ENCODE results near the gene VGLL1. TPM values are rescaled to one million over a fixed set of nuclear protein-coding genes. Genes with fewer than 3 reads are reported as not detected.

The VGLL1 gene

DNA sequence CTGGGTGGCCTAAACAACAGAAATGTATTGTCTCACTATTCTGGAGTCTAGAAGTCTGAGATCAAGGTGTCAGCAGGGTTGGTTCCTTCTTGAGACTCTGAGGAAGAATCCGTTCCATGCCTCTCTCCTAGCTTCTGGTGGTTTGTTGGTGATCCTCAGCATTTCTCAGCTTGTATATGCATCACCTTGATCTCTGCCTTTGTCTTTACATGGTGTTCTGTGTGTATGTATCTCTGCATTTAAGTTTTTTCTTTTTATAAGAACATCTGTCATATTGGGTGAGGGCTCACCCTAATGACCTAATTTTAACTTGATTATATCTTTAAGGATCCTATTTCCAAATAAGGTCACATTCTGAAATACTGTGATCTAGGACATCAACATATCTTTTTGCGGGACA, 65.3 kb downstream of the VGLL1 start:
- Histone ChIP-seq H3K4me3 (ENCODE audit: low read length) (no peak overlapping the region), H3K9ac (ENCODE audit: low read depth, low read length) (no peak overlapping the region), H3K36me3 (ENCODE audit: insufficient read depth, low read length) (no peaks in the 10 kb centered on the region), H3K9me3 (replicated peaks; ENCODE audit: low read length) (no peaks in the 10 kb centered on the region), H3K27me3 (ENCODE audit: control insufficient read depth, insufficient read depth, low read length) (no peaks in the 10 kb centered on the region), H3K4me1 (ENCODE audit: control insufficient read depth, insufficient read depth, low read length) (no peaks in the 10 kb centered on the region), H3K4me2 (ENCODE audit: low read length) (no peak overlapping the region)

DNA sequence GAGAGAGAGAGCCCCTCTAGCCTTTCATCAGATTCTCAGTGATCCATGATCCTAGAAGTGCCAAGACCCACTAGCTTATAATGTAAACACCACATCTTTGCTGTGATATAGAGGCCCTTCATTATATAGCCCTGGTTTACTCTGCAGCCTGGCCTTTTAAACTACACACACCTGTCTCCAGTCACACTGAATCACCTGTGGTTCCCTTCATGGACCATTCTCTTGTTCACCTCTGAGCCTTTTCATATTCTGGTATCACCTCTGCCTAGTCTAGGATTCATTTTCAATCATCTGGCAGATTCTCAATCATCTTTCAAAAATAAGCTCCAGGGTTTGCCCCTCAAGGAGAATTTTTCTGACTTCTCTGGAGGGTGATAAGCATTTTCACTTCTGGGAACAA, 65.9 kb downstream of the VGLL1 start:
- Histone ChIP-seq H3K4me1 (ENCODE audit: control insufficient read depth, insufficient read depth, low read length) (no peaks in the 10 kb centered on the region), H3K9me3 (replicated peaks; ENCODE audit: low read length) (no peaks in the 10 kb centered on the region), H3K4me2 (ENCODE audit: low read length) (no peak overlapping the region), H3K27me3 (ENCODE audit: control insufficient read depth, insufficient read depth, low read length) (no peaks in the 10 kb centered on the region), H3K4me3 (ENCODE audit: low read length) (no peak overlapping the region), H3K9ac (ENCODE audit: low read depth, low read length) (no peak overlapping the region), H3K36me3 (ENCODE audit: insufficient read depth, low read length) (no peaks in the 10 kb centered on the region)

DNA sequence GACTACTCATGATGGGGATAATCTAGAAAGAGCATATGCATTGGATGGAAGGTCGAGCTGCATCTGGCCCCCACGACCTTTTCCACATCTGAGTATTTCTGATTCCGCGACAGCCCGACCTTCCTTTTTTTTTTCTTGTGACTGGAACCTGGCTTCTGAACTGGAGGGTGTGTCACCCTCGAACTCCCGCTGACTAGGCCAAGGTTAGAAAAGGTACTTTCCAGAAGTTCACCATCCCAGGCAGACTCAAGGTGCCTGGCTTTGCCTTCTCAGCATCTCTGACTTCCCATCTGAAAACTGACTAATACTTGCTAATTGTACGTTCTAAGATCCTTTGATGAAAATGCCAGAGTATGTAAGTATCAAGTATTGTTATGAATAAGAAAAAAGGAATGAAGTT, 66.6 kb downstream of the VGLL1 start:
- H3K4me3 ChIP-seq (ENCODE audit: low read length): no peak overlapping the region
- no peaks in the 10 kb centered on the region for H3K36me3 ChIP-seq (ENCODE audit: insufficient read depth, low read length)
- H3K27me3 ChIP-seq (ENCODE audit: control insufficient read depth, insufficient read depth, low read length): no peaks in the 10 kb centered on the region
- no peaks in the 10 kb centered on the region for H3K9me3 ChIP-seq (replicated peaks; ENCODE audit: low read length)
- no peaks in the 10 kb centered on the region for H3K4me1 ChIP-seq (ENCODE audit: control insufficient read depth, insufficient read depth, low read length)
- H3K9ac ChIP-seq (ENCODE audit: low read depth, low read length): no peak overlapping the region
- no peak overlapping the region for H3K4me2 ChIP-seq (ENCODE audit: low read length)

DNA sequence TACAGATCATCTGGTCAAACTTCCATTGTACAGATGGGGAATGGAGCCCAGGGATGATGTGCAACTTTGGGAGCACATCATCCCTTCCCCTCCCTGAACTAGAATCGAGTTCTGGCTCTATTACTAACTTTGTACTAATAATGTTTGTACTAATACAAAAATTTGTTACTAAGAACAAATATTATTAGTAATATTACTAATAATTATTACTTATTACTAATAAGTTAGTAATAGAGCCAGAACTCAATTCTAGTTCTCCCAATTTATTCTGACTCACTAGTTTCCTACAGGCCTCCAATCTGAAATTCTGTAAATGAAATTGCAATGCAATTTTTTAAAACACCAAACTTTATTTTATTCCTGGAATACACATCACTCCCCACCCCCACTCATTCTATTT, 68.0 kb downstream of the VGLL1 start:
- H3K9me3 ChIP-seq (replicated peaks; ENCODE audit: low read length): no peaks in the 10 kb centered on the region
- no peaks in the 10 kb centered on the region for H3K36me3 ChIP-seq (ENCODE audit: insufficient read depth, low read length)
- no peaks in the 10 kb centered on the region for H3K27me3 ChIP-seq (ENCODE audit: control insufficient read depth, insufficient read depth, low read length)
- no peak overlapping the region for H3K4me2 ChIP-seq (ENCODE audit: low read length)
- no peak overlapping the region for H3K9ac ChIP-seq (ENCODE audit: low read depth, low read length)
- no peaks in the 10 kb centered on the region for H3K4me1 ChIP-seq (ENCODE audit: control insufficient read depth, insufficient read depth, low read length)
- no peak overlapping the region for H3K4me3 ChIP-seq (ENCODE audit: low read length)

Small RNA genes lying within 50 kb of the gene (small RNA-seq; reads per million reads assigned to genes)
- gene MIR934 (not detected), gene RF00019 (not detected), gene RNU6-320P (not detected)

Data from skeletal muscle satellite cell (primary cell).